ENCODE measurements around the gene RBKS. TPM values are rescaled to one million over a fixed set of nuclear protein-coding genes. Genes with fewer than 3 reads are reported as not detected.
"Not testable (repeated sequence)": the region's sequence is repeated elsewhere in the genome, so short reads cannot be mapped to it uniquely, and the experiment has no call there.

The RBKS gene
- polyA plus RNA-seq, 1 of the 3 experiments (the other 2 are of a cell fraction): 7.4 TPM

- Histone ChIP-seq H3K4me2 (no peak overlapping the region), H3K27me3 (ENCODE audit: insufficient read depth) (no peaks in the 10 kb centered on the region), H3K9me3 (no peaks in the 10 kb centered on the region), H3K9me2 (no peaks in the 10 kb centered on the region), H3K4me3 (ENCODE audit: low read depth in 2 of 2, low read length in 1 of 2) (no peak overlapping the region), H4K20me1 (ENCODE audit: insufficient read depth) (no peaks in the 10 kb centered on the region), H3F3A (replicated peaks; ENCODE audit: insufficient read depth) (peaks cover 10% of the 10 kb centered on the region), H3K36me3 (replicated peaks in 1 of 2; ENCODE audit: control insufficient read depth in 1 of 2, insufficient read depth in 2 of 2, low read length in 1 of 2) (no peaks in the 10 kb centered on the region), H3K4me1 (ENCODE audit: control insufficient read depth in 1 of 2, insufficient read depth in 2 of 2, low read depth in 1 of 2, low read length in 1 of 2) (peaks cover 0 to 3% of the 10 kb centered on the region in 2 experiments; a peak in 1 of 4 replicates), H3K9ac (no peak overlapping the region), H3K27ac (ENCODE audit: low read depth in 2 of 2, low read length in 1 of 2) (no peak overlapping the region), H3K79me2 (ENCODE audit: insufficient read depth) (no peaks in the 10 kb centered on the region), H2AFZ (ENCODE audit: low read depth) (no peak overlapping the region)
- WGBS (ENCODE audit: low lambda C conversion rate): 72% methylated on average over 18 of the region's 29 CpGs
- no peak for DNase-seq
- POLR2A ChIA-PET: no interaction called here
- TF ChIP-seq CTCF (IDR thresholded peaks at IDR 0.05) (no peak), CHD2 (IDR thresholded peaks at IDR 0.05; ENCODE audit: low read length, partially characterized antibody) (no peak), MXI1 (IDR thresholded peaks at IDR 0.05; ENCODE audit: low read depth, low read length) (no peak), RXRA (IDR thresholded peaks at IDR 0.05; ENCODE audit: borderline replicate concordance, low read depth) (no peak), RFX5 (IDR thresholded peaks at IDR 0.05; ENCODE audit: low read length) (no peak), TCF12 (IDR thresholded peaks at IDR 0.05) (no peak), SMC3 (IDR thresholded peaks at IDR 0.05; ENCODE audit: low read depth, low read length) (no peak), TEAD4 (IDR thresholded peaks at IDR 0.05; ENCODE audit: borderline replicate concordance, insufficient read depth) (no peak)
- TF ChIP-seq, protein P1, sequence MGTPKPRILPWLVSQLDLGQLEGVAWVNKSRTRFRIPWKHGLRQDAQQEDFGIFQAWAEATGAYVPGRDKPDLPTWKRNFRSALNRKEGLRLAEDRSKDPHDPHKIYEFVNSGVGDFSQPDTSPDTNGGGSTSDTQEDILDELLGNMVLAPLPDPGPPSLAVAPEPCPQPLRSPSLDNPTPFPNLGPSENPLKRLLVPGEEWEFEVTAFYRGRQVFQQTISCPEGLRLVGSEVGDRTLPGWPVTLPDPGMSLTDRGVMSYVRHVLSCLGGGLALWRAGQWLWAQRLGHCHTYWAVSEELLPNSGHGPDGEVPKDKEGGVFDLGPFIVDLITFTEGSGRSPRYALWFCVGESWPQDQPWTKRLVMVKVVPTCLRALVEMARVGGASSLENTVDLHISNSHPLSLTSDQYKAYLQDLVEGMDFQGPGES (IDR thresholded peaks at IDR 0.05; ENCODE audit: low read depth, low read length): no peak
- CTCF ChIA-PET: interaction anchor here (1.4 to 2.3 kb wide), 2 partner anchors 11 to 62 kb away, joined by 4 to 9 read pairs; no protein-coding TSS in a partner anchor
These were observed 124.4 kb downstream of the RBKS start for GRCh38 chr2:27765621-27766286.

GRCh38 chr2:27764526-27764925, 125.7 kb downstream of the RBKS start:
- H4K20me1 ChIP-seq (ENCODE audit: insufficient read depth); H3K36me3 ChIP-seq (replicated peaks in 1 of 2; ENCODE audit: control insufficient read depth in 1 of 2, insufficient read depth in 2 of 2, low read length in 1 of 2); DNase-seq; H2AFZ ChIP-seq (ENCODE audit: low read depth); H3K4me3 ChIP-seq (ENCODE audit: low read depth in 2 of 2, low read length in 1 of 2); H3K27ac ChIP-seq (ENCODE audit: low read depth in 2 of 2, low read length in 1 of 2); H3K9ac ChIP-seq; POLR2A ChIA-PET; H3K27me3 ChIP-seq (ENCODE audit: insufficient read depth); H3F3A ChIP-seq (replicated peaks; ENCODE audit: insufficient read depth); H3K9me2 ChIP-seq; H3K9me3 ChIP-seq; H3K4me1 ChIP-seq (ENCODE audit: control insufficient read depth in 1 of 2, insufficient read depth in 2 of 2, low read depth in 1 of 2, low read length in 1 of 2); H3K4me2 ChIP-seq; H3K79me2 ChIP-seq (ENCODE audit: insufficient read depth): not testable (repeated sequence)
- CTCF ChIA-PET: interaction anchor here (1.2 to 2.3 kb wide), 4 partner anchors 10 to 797 kb away, joined by 3 to 9 read pairs (median 4); no protein-coding TSS in a partner anchor
- 89% methylated on average over 3 of the region's 3 CpGs for WGBS (ENCODE audit: low lambda C conversion rate)

All from SK-N-SH (cell line).